Measurements from ENCODE around the gene MSI2.

- TF ChIP-seq CTCF (IDR thresholded peaks at IDR 0.05; ENCODE audit: low read length) (no peak), EZH2 (IDR thresholded peaks at IDR 0.05; ENCODE audit: borderline replicate concordance, low read length) (no peak)
Observed at GRCh38 chr17:57560319-57560705, 304.0 kb downstream of the MSI2 start.
